Transverse colon (tissue), 4 donors: ENCODE results near the gene IL10RA. TPM values are rescaled to one million over a fixed set of nuclear protein-coding genes. Genes with fewer than 3 reads are reported as not detected.

Experiments used
- DNase-seq: peaks from one replicate; pipeline ENCODE4 v3.0.0-alpha.2; 2019
- H3K27ac ChIP-seq, 4 donors: fragments of 200-600 bp; sonication (generic); 2 replicates each; pipeline ENCODE4 v1.5.1; 2016 to 2018; ENCODE audit warnings: inconsistent platforms in 4 of 4
- H3K27me3 ChIP-seq: fragments of 200-600 bp; sonication (generic); 2 replicates; pipeline ENCODE4 v1.5.1; 2017; ENCODE audit warnings: inconsistent platforms
- H3K36me3 ChIP-seq, 4 donors: fragments of 200-600 bp; sonication (generic); 2 replicates each; pipeline ENCODE4 v1.5.1; 2017 to 2019; ENCODE audit warnings: inconsistent platforms in 4 of 4
- H3K4me1 ChIP-seq, 4 donors: fragments of 200-600 bp; sonication (generic); 2 replicates each; pipeline ENCODE4 v1.5.1; 2017 to 2020; ENCODE audit warnings: inconsistent platforms in 4 of 4
- H3K4me3 ChIP-seq, 4 donors: fragments of 200-600 bp; sonication (generic); 1 replicate in 1 of 4; 2 replicates in 3 of 4; pipeline versions ENCODE4 v1.5.1 to v1.6.1; 2017 to 2019; ENCODE audit warnings: inconsistent platforms in 4 of 4
- H3K9me3 ChIP-seq, 2 donors: fragments of 200-600 bp; sonication (generic); 2 replicates each; pipeline ENCODE4 v1.5.1; 2017 to 2019; ENCODE audit warnings: inconsistent platforms in 2 of 2
- EP300 ChIP-seq: sonication (generic); formaldehyde crosslinking; IDR thresholded peaks from one replicate; pipeline ENCODE4 v1.6.1; 2017; ENCODE audit warnings: antibody characterized with exemption, low read depth
- POLR2A ChIP-seq: fragments of 450-650 bp; IDR thresholded peaks from one replicate; pipeline ENCODE4 v1.6.1; 2016; ENCODE audit warnings: antibody characterized with exemption, mild to moderate bottlenecking, moderate library complexity
- POLR2AphosphoS5 ChIP-seq, 3 donors: sonication (generic); formaldehyde crosslinking; IDR thresholded peaks; one replicate each; pipeline ENCODE4 v1.6.1; 2016; ENCODE audit warnings: antibody characterized with exemption in 3 of 3
- WGBS, 2 donors: methylation state at CpG; one replicate each; pipeline ENCODE4 v1.1.5; 2018; ENCODE audit warnings: low coverage in 1 of 2; 5-methylcytosine and 5-hydroxymethylcytosine counted together
- in situ Hi-C, 4 donors: fragments of 200-750 bp; cut with MboI; loops; one replicate each; pipeline versions ENCODE4 v1.15.0 to v1.15.1; 2017; ENCODE audit warnings: low sequenced_read_pairs in 3 of 4, low pct_ligation_motif_present in 1 of 4, low pct_unique_long_range_greater_than_20kb in 1 of 4
- intact Hi-C: fragments of 100-400 bp; cut with DNase I; formaldehyde crosslinking; loops from one replicate; pipeline ENCODE4 v1.15.1; 2023; ENCODE audit warnings: low total_unique reads
- total RNA-seq, 4 donors: library from RNA; depleted of rRNA; stranded (reverse); fragments of >200 nt; gene quantifications; one replicate each; pipeline ENCODE4 v1.1.0, GENCODE V29; 2016
- TF ChIP-seq, protein P1 (sequence below), 5 experiments: fragments of 200-600 bp in 3 of 5; fragments of 450-650 bp in 2 of 5; sonication (generic) in 3 of 5; IDR thresholded peaks; 1 replicate in 2 of 5; 2 replicates in 3 of 5; pipeline ENCODE4 v1.5.1; 2016 to 2017; ENCODE audit warnings: antibody characterized with exemption in 5 of 5, inconsistent platforms in 3 of 5, mild to moderate bottlenecking in 2 of 5, moderate library complexity in 1 of 5

IL10RA gene
- total RNA-seq, 4 donors from 2014 or later, result 2.8 to 25.4 (median 18.4) TPM

GRCh38 chr11:117941976-117942654 is 44.1 kb upstream of the IL10RA start:
- H3K4me3 ChIP-seq, result no peak overlapping the region
- H3K9me3 ChIP-seq, result no peaks in the 10 kb centered on the region
- TF ChIP-seq, protein P1, sequence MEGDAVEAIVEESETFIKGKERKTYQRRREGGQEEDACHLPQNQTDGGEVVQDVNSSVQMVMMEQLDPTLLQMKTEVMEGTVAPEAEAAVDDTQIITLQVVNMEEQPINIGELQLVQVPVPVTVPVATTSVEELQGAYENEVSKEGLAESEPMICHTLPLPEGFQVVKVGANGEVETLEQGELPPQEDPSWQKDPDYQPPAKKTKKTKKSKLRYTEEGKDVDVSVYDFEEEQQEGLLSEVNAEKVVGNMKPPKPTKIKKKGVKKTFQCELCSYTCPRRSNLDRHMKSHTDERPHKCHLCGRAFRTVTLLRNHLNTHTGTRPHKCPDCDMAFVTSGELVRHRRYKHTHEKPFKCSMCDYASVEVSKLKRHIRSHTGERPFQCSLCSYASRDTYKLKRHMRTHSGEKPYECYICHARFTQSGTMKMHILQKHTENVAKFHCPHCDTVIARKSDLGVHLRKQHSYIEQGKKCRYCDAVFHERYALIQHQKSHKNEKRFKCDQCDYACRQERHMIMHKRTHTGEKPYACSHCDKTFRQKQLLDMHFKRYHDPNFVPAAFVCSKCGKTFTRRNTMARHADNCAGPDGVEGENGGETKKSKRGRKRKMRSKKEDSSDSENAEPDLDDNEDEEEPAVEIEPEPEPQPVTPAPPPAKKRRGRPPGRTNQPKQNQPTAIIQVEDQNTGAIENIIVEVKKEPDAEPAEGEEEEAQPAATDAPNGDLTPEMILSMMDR (IDR thresholded peaks at IDR 0.05), result no peak
- TF ChIP-seq POLR2AphosphoS5 (IDR thresholded peaks at IDR 0.05) (no peak), EP300 (no peak), POLR2A (no peak)
- H3K4me1 ChIP-seq, result no peaks in the 10 kb centered on the region
- 74 to 87% methylated on average over 2 to 6 of the region's 6 CpGs for WGBS, 2 donors
- in situ Hi-C loops, result loop anchor here (5.0 to 25.0 kb wide), 4 partner anchors 97 to 505 kb away; no protein-coding TSS in a partner anchor
- no peak overlapping the region for H3K27ac ChIP-seq
- no peak for DNase-seq
- H3K36me3 ChIP-seq, result no peaks in the 10 kb centered on the region
- intact Hi-C loops, result no loop called here
- no peaks in the 10 kb centered on the region for H3K27me3 ChIP-seq

- TF ChIP-seq EP300, result no peak
- TF ChIP-seq, protein P1 (IDR thresholded peaks at IDR 0.05), result no peak
- Histone ChIP-seq H3K4me1 (no peaks in the 10 kb centered on the region), H3K27me3 (no peaks in the 10 kb centered on the region), H3K9me3 (no peaks in the 10 kb centered on the region), H3K4me3 (no peak overlapping the region), H3K36me3 (no peaks in the 10 kb centered on the region), H3K27ac (no peak overlapping the region)
- in situ Hi-C loops, result loop anchor here (5.0 to 25.0 kb wide), 4 partner anchors 100 to 507 kb away; no protein-coding TSS in a partner anchor
- WGBS, 2 donors, result 26 to 84% methylated on average over 3 to 5 of the region's 5 CpGs
- DNase-seq, result no peak
- intact Hi-C loops, result no loop called here
Observed at GRCh38 chr11:117944554-117944953, 41.6 kb upstream of the IL10RA start.

- whole genome bisulfite sequencing, 2 donors, result 33 to 69% methylated on average over 2 to 7 of the region's 7 CpGs
- Histone ChIP-seq H3K36me3 (no peaks in the 10 kb centered on the region), H3K27me3 (no peaks in the 10 kb centered on the region), H3K27ac (no peak overlapping the region), H3K4me1 (no peaks in the 10 kb centered on the region), H3K4me3 (no peak overlapping the region), H3K9me3 (no peaks in the 10 kb centered on the region)
- intact Hi-C loops (no loop called here), in situ Hi-C loops (loop anchor here in 3 of 4 donors (5.0 to 25.0 kb wide), 5 partner anchors 100 to 508 kb away; no protein-coding TSS in a partner anchor)
- no peak for DNase-seq
- TF ChIP-seq EP300 (no peak), POLR2A (no peak), POLR2AphosphoS5 (IDR thresholded peaks at IDR 0.05) (no peak)
- TF ChIP-seq, protein P1 (IDR thresholded peaks at IDR 0.05), result no peak
Observed at GRCh38 chr11:117945047-117945810, 41.0 kb upstream of the IL10RA start.

DNA sequence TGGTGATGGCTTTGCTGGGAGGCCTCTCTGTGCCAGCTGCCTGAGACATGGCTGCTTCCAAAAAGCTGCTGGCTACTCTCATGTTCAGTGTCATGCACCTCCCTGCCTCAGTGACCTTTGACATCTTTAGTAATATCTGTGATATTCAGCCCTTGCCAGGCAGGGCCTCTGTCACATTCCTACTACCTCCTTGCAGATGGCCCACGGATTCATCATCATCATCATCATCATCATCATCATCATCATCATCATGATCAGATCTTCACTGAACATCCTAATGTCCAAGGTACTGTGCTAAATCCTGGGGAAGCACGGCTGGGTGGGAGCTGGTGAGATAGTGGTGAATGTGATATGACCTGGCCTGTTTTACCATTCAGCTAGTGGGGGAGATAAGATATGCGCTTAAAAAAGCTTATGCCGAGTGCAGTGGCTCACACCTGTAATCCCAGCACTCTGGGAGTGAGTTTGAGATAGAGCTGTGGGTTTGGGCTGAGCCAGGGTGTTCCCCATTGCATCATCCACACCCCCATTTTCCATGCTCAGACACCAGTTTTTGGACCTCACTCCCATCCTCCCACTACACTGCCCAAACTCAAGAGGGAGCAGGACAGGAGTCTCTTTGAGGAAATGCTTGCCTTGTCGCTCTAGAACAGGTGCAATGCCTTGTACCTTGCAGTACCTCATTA is 39.9 kb upstream of the IL10RA start:
- Histone ChIP-seq H3K27me3 (no peaks in the 10 kb centered on the region), H3K4me1 (no peaks in the 10 kb centered on the region), H3K4me3 (no peak overlapping the region), H3K9me3 (no peaks in the 10 kb centered on the region), H3K27ac (no peak overlapping the region), H3K36me3 (no peaks in the 10 kb centered on the region)
- in situ Hi-C loops, result loop anchor here in 3 of 4 donors (5.0 to 25.0 kb wide), 5 partner anchors 101 to 509 kb away; no protein-coding TSS in a partner anchor
- DNase-seq, result no peak
- WGBS, 2 donors, result 66 to 74% methylated on average over 2 to 5 of the region's 5 CpGs
- TF ChIP-seq POLR2AphosphoS5 (IDR thresholded peaks at IDR 0.05) (no peak), POLR2A (no peak), EP300 (no peak)
- TF ChIP-seq, protein P1 (IDR thresholded peaks at IDR 0.05), result no peak
- intact Hi-C loops, result loop anchor here (2.0 kb wide), 1 partner anchor 101 kb away; no protein-coding TSS in a partner anchor
